HG02981 (cell line): ENCODE measurements around the gene SLC38A1.
"Not testable (repeated sequence)": the region's sequence is repeated elsewhere in the genome, so short reads cannot be mapped to it uniquely, and the experiment has no call there.

Experiments used
- ATAC-seq: cut with Tn5 transposase; IDR thresholded peaks from one replicate; pipeline ENCODE4 v1.9.1; 2021; ENCODE audit warnings: mild to moderate bottlenecking, moderate library complexity; ENCODE audit not compliant: unreplicated experiment

The SLC38A1 gene

GRCh38 chr12:46177025-46177424, 91.8 kb downstream of the SLC38A1 start:
- no peak for ATAC-seq

- ATAC-seq: no peak
Measured at GRCh38 chr12:46174919-46175318, 93.9 kb downstream of the SLC38A1 start.

GRCh38 chr12:46174061-46174662, 94.7 kb downstream of the SLC38A1 start:
- peak; percentile 33 for ATAC-seq

GRCh38 chr12:46168426-46168825, 100.4 kb downstream of the SLC38A1 start:
- ATAC-seq: no peak

GRCh38 chr12:46167412-46167811, 101.4 kb downstream of the SLC38A1 start:
- no peak for ATAC-seq

- no peak for ATAC-seq
Measured at GRCh38 chr12:46165191-46165590, 103.7 kb downstream of the SLC38A1 start.

- no peak for ATAC-seq
Measured at GRCh38 chr12:46164186-46164761, 104.6 kb downstream of the SLC38A1 start.

GRCh38 chr12:46162549-46163076, 106.2 kb downstream of the SLC38A1 start:
- ATAC-seq: not testable (repeated sequence)

GRCh38 chr12:46160981-46161690, 107.7 kb downstream of the SLC38A1 start:
- ATAC-seq: no peak

- no peak for ATAC-seq
Measured at GRCh38 chr12:46160101-46160980, 108.5 kb downstream of the SLC38A1 start.

- no peak for ATAC-seq
Measured at GRCh38 chr12:46159309-46159901, 109.4 kb downstream of the SLC38A1 start.

GRCh38 chr12:46158501-46158900, 110.3 kb downstream of the SLC38A1 start:
- no peak for ATAC-seq

- no peak for ATAC-seq
Measured at GRCh38 chr12:46154221-46154985, 114.4 kb downstream of the SLC38A1 start.

GRCh38 chr12:46153268-46153872, 115.5 kb downstream of the SLC38A1 start:
- no peak for ATAC-seq

GRCh38 chr12:46152456-46152855, 116.4 kb downstream of the SLC38A1 start:
- ATAC-seq: no peak

GRCh38 chr12:46150735-46151134, 118.1 kb downstream of the SLC38A1 start:
- no peak for ATAC-seq

GRCh38 chr12:46149905-46150304, 118.9 kb downstream of the SLC38A1 start:
- no peak for ATAC-seq

- ATAC-seq: no peak
Measured at GRCh38 chr12:46149079-46149464, 119.8 kb downstream of the SLC38A1 start.

- ATAC-seq: no peak
Measured at GRCh38 chr12:46148327-46149078, 120.3 kb downstream of the SLC38A1 start.
